PC-9 (cell line): ENCODE results near the gene TCTN2. TPM values are rescaled to one million over a fixed set of nuclear protein-coding genes. Genes with fewer than 3 reads are reported as not detected.

Experiments used
- BruUV-seq: library from RNA; stranded (reverse); fragments of 400-500 nt; replicated peaks from 2 replicates; lab custom pipeline; 2021; lab: Mats Ljungman, UMichigan
- CTCF ChIA-PET: fragments of 300-600 bp; sonication (Branson Sonifier 250); formaldehyde crosslinking; loops from one replicate; lab custom pipeline; 2022; ENCODE audit warnings: antibody characterized with exemption; lab: Charles Lee
- POLR2A ChIA-PET: fragments of 300-600 bp; sonication (Branson Sonifier 250); formaldehyde crosslinking; loops from one replicate; lab custom pipeline; 2022; ENCODE audit warnings: antibody characterized with exemption; ENCODE audit not compliant: unreplicated experiment; lab: Charles Lee
- DNase-seq, 2 experiments: peaks; one replicate each; pipeline versions ENCODE4 v3.0.0 to v3.0.0-alpha.2; 2015 to 2022; ENCODE audit warnings: mixed read lengths in 1 of 2
- H2AFZ ChIP-seq: fragments of 200-600 bp; sonication (generic); 2 replicates; pipeline ENCODE4 v1.8.1; 2017; ENCODE audit warnings: antibody characterized with exemption
- H3F3A ChIP-seq: fragments of 200-600 bp; sonication (generic); 2 replicates; pipeline ENCODE4 v1.8.1; 2017; ENCODE audit warnings: antibody characterized with exemption, mild to moderate bottlenecking, low read depth; ENCODE audit not compliant: insufficient read depth
- H3K27ac ChIP-seq: fragments of 200-600 bp; sonication (generic); 2 replicates; pipeline ENCODE4 v1.6.1; 2016; ENCODE audit warnings: mixed run types
- H3K27me3 ChIP-seq: fragments of 200-600 bp; sonication (generic); 2 replicates; pipeline ENCODE4 v1.6.1; 2016; ENCODE audit warnings: low read depth, mixed run types; ENCODE audit not compliant: insufficient read depth
- H3K36me3 ChIP-seq: fragments of 200-600 bp; sonication (generic); 2 replicates; pipeline ENCODE4 v1.6.1; 2016; ENCODE audit warnings: low read depth, mixed run types
- H3K4me1 ChIP-seq: fragments of 200-600 bp; sonication (generic); replicated peaks from 2 replicates; pipeline ENCODE4 v1.6.1; 2016; ENCODE audit warnings: mixed run types; ENCODE audit not compliant: insufficient read depth
- H3K4me2 ChIP-seq: fragments of 200-600 bp; sonication (generic); 2 replicates; pipeline ENCODE4 v1.6.1; 2017; ENCODE audit warnings: mixed run types
- H3K4me3 ChIP-seq: fragments of 200-600 bp; sonication (generic); 2 replicates; pipeline ENCODE4 v1.6.1; 2016; ENCODE audit warnings: mixed run types
- H3K79me2 ChIP-seq: fragments of 200-600 bp; sonication (generic); 2 replicates; pipeline ENCODE4 v1.6.1; 2017; ENCODE audit warnings: low read depth, mixed run types
- H3K9me2 ChIP-seq: fragments of 200-600 bp; sonication (generic); 2 replicates; pipeline ENCODE4 v1.8.1; 2017; ENCODE audit warnings: mild to moderate bottlenecking; ENCODE audit not compliant: insufficient read depth
- H3K9me3 ChIP-seq: fragments of 200-600 bp; sonication (generic); 2 replicates; pipeline ENCODE4 v1.8.1; 2016; ENCODE audit warnings: low read depth; ENCODE audit not compliant: insufficient read depth
- H4K20me1 ChIP-seq: fragments of 200-600 bp; sonication (generic); 2 replicates; pipeline ENCODE4 v1.8.1; 2017; ENCODE audit not compliant: insufficient read depth
- CTCF ChIP-seq: fragments of 200-600 bp; sonication (generic); conservative IDR thresholded peaks from 2 replicates; pipeline ENCODE4 v1.6.1; 2017; ENCODE audit warnings: mixed run types, antibody characterized with exemption, mild to moderate bottlenecking, moderate library complexity
- EZH2 ChIP-seq: fragments of 200-600 bp; sonication (generic); IDR thresholded peaks from 2 replicates; pipeline ENCODE4 v1.8.0; 2017; ENCODE audit warnings: antibody characterized with exemption, low read depth
- intact Hi-C: fragments of 100-400 bp; cut with micrococcal nuclease; formaldehyde crosslinking; loops from one replicate; pipeline ENCODE4 v1.10.0; 2022; ENCODE audit not compliant: unreplicated experiment
- total RNA-seq: library from RNA; stranded (reverse); gene quantifications from 2 replicates; pipeline ENCODE4 v1.2.3, GENCODE V29; 2021

The TCTN2 gene
- total RNA-seq, 1 experiment from 2014 or later = 21.9 TPM

- Histone ChIP-seq H3F3A (no peaks in the 10 kb centered on the region), H3K4me1 (no peaks in the 10 kb centered on the region), H3K9me2 (no peaks in the 10 kb centered on the region), H4K20me1 (no peaks in the 10 kb centered on the region), H2AFZ (no peak overlapping the region), H3K27ac (no peak overlapping the region), H3K4me2 (no peak overlapping the region), H3K36me3 (peaks cover 5% of the 10 kb centered on the region; the same call in 1 of the 2 replicates), H3K4me3 (no peak overlapping the region), H3K9me3 (no peaks in the 10 kb centered on the region), H3K79me2 (no peaks in the 10 kb centered on the region), H3K27me3 (no peaks in the 10 kb centered on the region)
- ChIA-PET POLR2A (no interaction called here), CTCF (no interaction called here)
- no peak for DNase-seq
- BruUV-seq = no TSS peak
- TF ChIP-seq EZH2 (no peak), CTCF (no peak)
- intact Hi-C loops = no loop called here
These were observed 50.3 kb downstream of the TCTN2 start for GRCh38 chr12:123721245-123721644.

GRCh38 chr12:123723011-123723410, 52.1 kb downstream of the TCTN2 start:
- intact Hi-C loops = no loop called here
- no peak overlapping the region for H3K4me3 ChIP-seq
- BruUV-seq = no TSS peak
- peaks cover 9% of the 10 kb centered on the region; the same call in 1 of the 2 replicates for H3K36me3 ChIP-seq
- no peaks in the 10 kb centered on the region for H3K27me3 ChIP-seq
- no peaks in the 10 kb centered on the region for H3K9me2 ChIP-seq
- no peaks in the 10 kb centered on the region for H3K79me2 ChIP-seq
- no peak for DNase-seq
- H2AFZ ChIP-seq = no peak overlapping the region
- H3K4me1 ChIP-seq = no peaks in the 10 kb centered on the region
- no peaks in the 10 kb centered on the region for H3K9me3 ChIP-seq
- H3K4me2 ChIP-seq = no peak overlapping the region
- ChIA-PET POLR2A (no interaction called here), CTCF (no interaction called here)
- H3F3A ChIP-seq = no peaks in the 10 kb centered on the region
- no peaks in the 10 kb centered on the region for H4K20me1 ChIP-seq
- no peak overlapping the region for H3K27ac ChIP-seq
- no peak for TF ChIP-seq CTCF
- no peak for TF ChIP-seq EZH2

- no peak for DNase-seq
- Histone ChIP-seq H3K9me2 (no peaks in the 10 kb centered on the region), H3K79me2 (no peaks in the 10 kb centered on the region), H3F3A (no peaks in the 10 kb centered on the region), H4K20me1 (no peaks in the 10 kb centered on the region), H3K4me3 (no peak overlapping the region), H2AFZ (no peak overlapping the region), H3K36me3 (peaks cover 9% of the 10 kb centered on the region; the same call in 1 of the 2 replicates), H3K27me3 (no peaks in the 10 kb centered on the region), H3K27ac (no peak overlapping the region), H3K9me3 (no peaks in the 10 kb centered on the region), H3K4me2 (no peak overlapping the region), H3K4me1 (no peaks in the 10 kb centered on the region)
- BruUV-seq = no TSS peak
- TF ChIP-seq EZH2 (no peak), CTCF (no peak)
- ChIA-PET POLR2A (no interaction called here), CTCF (no interaction called here)
- intact Hi-C loops = no loop called here
These were observed 52.9 kb downstream of the TCTN2 start for GRCh38 chr12:123723765-123724164.
